Colonic mucosa (tissue), 4 donors: ENCODE data around the gene KCNIP4. TPM values are rescaled to one million over a fixed set of nuclear protein-coding genes. Genes with fewer than 3 reads are reported as not detected.

Experiments
- DNase-seq: peaks from one replicate; pipeline ENCODE4 v3.0.0-alpha.2; 2020
- H3K27ac ChIP-seq: fragments of 200-600 bp; one replicate; pipeline ENCODE4 v1.8.0; 2021
- H3K27me3 ChIP-seq: fragments of 200-600 bp; one replicate; pipeline ENCODE4 v1.8.0; 2021
- H3K36me3 ChIP-seq: fragments of 200-600 bp; one replicate; pipeline ENCODE4 v1.8.0; 2021
- H3K4me1 ChIP-seq: fragments of 200-600 bp; one replicate; pipeline ENCODE4 v1.8.0; 2021; ENCODE audit warnings: mild to moderate bottlenecking
- H3K4me3 ChIP-seq: fragments of 200-600 bp; one replicate; pipeline ENCODE4 v1.8.0; 2021
- H3K9ac ChIP-seq, 2 donors: one replicate each; pipeline ENCODE4 v1.7.0; 2013; ENCODE audit warnings: control low read depth in 2 of 2, low read depth in 2 of 2, low read length in 2 of 2
- H3K9me3 ChIP-seq: fragments of 200-600 bp; one replicate; pipeline ENCODE4 v1.8.0; 2021
- CTCF ChIP-seq: fragments of 200-600 bp; IDR thresholded peaks from one replicate; pipeline ENCODE4 v1.8.0; 2022; ENCODE audit warnings: antibody characterized with exemption, mild to moderate bottlenecking
- intact Hi-C: fragments of 100-400 bp; cut with DNase I; formaldehyde crosslinking; loops from one replicate; pipeline ENCODE4 v1.14.1; 2022
- total RNA-seq, 2 donors: library from RNA; stranded (reverse); fragmentation: NEBNext Ultra II Directional in 1 of 2; extraction: Animal tissue kit (Norgen Biotek cat#: 25700) in 1 of 2; gene quantifications; one replicate each; pipeline ENCODE4 v1.2.1, GENCODE V29; 2021
- donor health status: healthy.
- donor health status: DM: no; HTN: no; CAD: no.
- donor health status: DM: no; HTN: no; CAD: no.

The KCNIP4 gene
- total RNA-seq, 2 donors from 2014 or later = 0.67 to 1.2 TPM

- Histone ChIP-seq H3K27ac (no peak overlapping the region), H3K27me3 (no peaks in the 10 kb centered on the region), H3K4me3 (no peak overlapping the region), H3K9ac (no peak overlapping the region), H3K36me3 (no peaks in the 10 kb centered on the region), H3K4me1 (no peaks in the 10 kb centered on the region), H3K9me3 (no peaks in the 10 kb centered on the region)
- TF ChIP-seq CTCF = no peak
- intact Hi-C loops = no loop called here
- DNase-seq = no peak
These were observed 431.3 kb downstream of the KCNIP4 start for GRCh38 chr4:21517126-21517859.

- H3K27ac ChIP-seq = no peak overlapping the region
- DNase-seq = no peak
- no peak overlapping the region for H3K9ac ChIP-seq
- intact Hi-C loops = loop anchor here (2.0 kb wide), 1 partner anchor 255 kb away; no protein-coding TSS in a partner anchor
- no peak for TF ChIP-seq CTCF
- no peaks in the 10 kb centered on the region for H3K9me3 ChIP-seq
- H3K36me3 ChIP-seq = no peaks in the 10 kb centered on the region
- H3K4me3 ChIP-seq = no peak overlapping the region
- H3K4me1 ChIP-seq = no peaks in the 10 kb centered on the region
- no peaks in the 10 kb centered on the region for H3K27me3 ChIP-seq
These were observed 434.4 kb downstream of the KCNIP4 start for GRCh38 chr4:21514022-21514694.

GRCh38 chr4:21512353-21512752, 436.2 kb downstream of the KCNIP4 start:
- no peaks in the 10 kb centered on the region for H3K27me3 ChIP-seq
- peak; percentile 16 for TF ChIP-seq CTCF
- no peak overlapping the region for H3K4me3 ChIP-seq
- H3K9ac ChIP-seq = no peak overlapping the region
- H3K27ac ChIP-seq = no peak overlapping the region
- no peak for DNase-seq
- H3K36me3 ChIP-seq = no peaks in the 10 kb centered on the region
- intact Hi-C loops = no loop called here
- H3K9me3 ChIP-seq = no peaks in the 10 kb centered on the region
- H3K4me1 ChIP-seq = no peaks in the 10 kb centered on the region

GRCh38 chr4:21507439-21507838, 441.1 kb downstream of the KCNIP4 start:
- no peak overlapping the region for H3K4me3 ChIP-seq
- no peak overlapping the region for H3K9ac ChIP-seq
- no peak for DNase-seq
- no peak overlapping the region for H3K27ac ChIP-seq
- intact Hi-C loops = no loop called here
- TF ChIP-seq CTCF = no peak
- H3K4me1 ChIP-seq = no peaks in the 10 kb centered on the region
- H3K9me3 ChIP-seq = no peaks in the 10 kb centered on the region
- H3K36me3 ChIP-seq = no peaks in the 10 kb centered on the region
- H3K27me3 ChIP-seq = no peaks in the 10 kb centered on the region

GRCh38 chr4:21490682-21491081, 457.9 kb downstream of the KCNIP4 start:
- intact Hi-C loops = no loop called here
- Histone ChIP-seq H3K4me1 (no peaks in the 10 kb centered on the region), H3K9ac (no peak overlapping the region), H3K27ac (no peak overlapping the region), H3K36me3 (no peaks in the 10 kb centered on the region), H3K27me3 (no peaks in the 10 kb centered on the region), H3K4me3 (no peak overlapping the region), H3K9me3 (no peaks in the 10 kb centered on the region)
- no peak for TF ChIP-seq CTCF
- DNase-seq = no peak
